SKM-1 treated with dmso at 0.1 percent for 144 hours (cell line): ENCODE measurements around the gene DYNC2LI1.

Source experiments
- DNase-seq: peaks from one replicate; lab custom pipeline; 2025; ENCODE audit not compliant: unreplicated experiment; lab: John Stamatoyannopoulos, UW

The DYNC2LI1 gene

DNA sequence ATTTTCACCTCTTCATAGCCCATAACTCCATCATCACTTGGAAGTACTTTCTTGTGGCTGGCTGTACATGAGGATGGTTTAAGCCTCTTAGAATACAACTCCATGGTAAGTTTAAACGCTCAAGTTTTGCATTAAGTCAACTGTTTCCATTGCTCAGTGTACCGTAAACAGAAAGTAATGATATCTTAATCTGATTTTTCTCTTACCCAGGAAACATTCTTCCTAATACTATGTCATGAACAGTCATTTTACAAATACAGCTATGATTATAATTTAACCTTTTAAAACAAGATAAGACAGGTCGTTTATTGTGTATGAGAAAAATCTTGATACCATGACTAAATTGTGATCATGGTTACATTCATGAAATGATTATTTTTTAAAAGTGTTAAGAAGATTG, 11.6 kb upstream of the DYNC2LI1 start:
- DNase-seq, result no peak

DNA sequence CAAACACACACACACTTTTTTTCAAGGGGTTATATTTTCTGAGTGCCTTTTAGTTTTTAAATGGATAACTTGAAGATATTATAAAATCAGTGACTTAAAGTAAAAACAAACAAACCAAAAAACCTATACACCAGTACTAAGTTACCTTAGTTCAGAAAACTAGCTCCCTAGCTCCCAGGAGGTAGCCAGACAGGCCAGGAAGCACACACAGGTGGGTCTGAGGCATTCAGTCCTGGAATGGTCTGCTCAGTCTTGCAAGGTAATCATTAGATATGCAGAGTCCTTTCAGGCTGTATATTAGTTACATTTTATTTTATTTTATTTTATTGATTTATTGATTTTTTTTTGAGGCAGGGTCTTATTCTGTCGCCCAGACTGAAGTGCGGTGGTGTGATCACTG, 10.7 kb upstream of the DYNC2LI1 start:
- no peak for DNase-seq

DNA sequence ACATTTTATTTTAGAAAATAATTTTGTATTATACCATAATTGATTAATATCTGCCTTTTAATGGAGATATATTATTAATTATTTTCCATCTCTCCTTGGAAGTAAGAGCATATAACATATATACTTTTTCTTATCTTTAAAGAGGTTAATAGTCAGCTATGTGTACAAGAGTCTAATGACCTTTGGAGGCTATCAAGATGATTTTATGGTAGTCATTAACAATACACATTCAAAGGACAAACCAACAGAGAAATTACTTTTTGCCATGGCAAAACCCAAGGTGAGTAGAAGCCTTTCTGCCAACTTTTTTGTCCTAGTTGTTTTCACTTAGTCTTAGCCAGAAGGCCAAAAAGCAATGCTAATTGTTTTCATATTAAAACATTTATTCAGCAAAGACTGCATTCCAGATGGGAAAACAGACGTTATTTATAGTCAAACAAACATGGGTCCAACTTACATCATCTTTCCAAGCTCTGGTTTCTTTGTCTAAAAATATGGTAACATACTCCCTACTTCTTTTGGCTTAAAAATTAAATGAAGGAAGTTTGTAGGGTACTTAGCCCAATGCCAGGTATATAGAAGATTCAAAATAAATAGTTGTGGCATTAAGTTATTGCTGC, 9.6 kb upstream of the DYNC2LI1 start:
- DNase-seq, result no peak

DNA sequence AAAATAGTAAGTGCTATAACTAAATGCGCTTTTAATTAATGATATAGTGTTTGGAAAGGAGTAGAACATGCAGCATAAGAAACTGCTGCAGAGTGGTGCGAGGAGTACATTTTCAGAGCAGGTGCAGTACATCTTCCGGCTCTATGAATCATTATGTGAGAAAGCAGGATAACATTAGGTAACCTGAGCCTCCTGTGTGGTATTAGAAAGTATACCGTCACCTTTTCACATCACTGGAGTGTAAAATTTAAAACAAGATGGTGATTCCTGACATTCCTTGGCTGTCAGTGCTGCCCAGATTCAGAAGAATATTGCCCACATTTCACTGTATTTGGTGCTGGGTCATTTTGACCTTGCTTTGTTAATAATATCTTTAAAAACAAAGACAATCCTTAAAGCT, 7.8 kb upstream of the DYNC2LI1 start:
- no peak for DNase-seq

DNA sequence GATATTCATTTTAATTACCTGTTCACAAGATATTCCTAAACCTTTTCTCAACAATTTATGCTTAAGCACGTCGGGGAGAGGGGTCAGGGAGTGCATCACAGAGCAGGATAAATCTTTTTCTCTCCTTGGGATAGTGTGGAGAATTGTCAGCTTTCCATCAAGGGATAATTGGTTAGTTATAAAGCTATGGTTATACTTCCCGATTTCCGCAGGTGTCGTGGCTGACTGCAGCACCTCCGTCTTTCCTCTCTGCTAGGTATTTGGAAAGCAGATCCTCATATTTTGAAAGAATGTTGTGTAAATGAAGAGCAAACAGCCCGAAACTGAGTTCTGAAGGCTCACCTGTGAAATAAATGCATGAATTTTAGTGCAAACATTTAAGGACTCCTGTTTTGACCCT, 778 bp downstream of the DYNC2LI1 start:
- no peak for DNase-seq

DNA sequence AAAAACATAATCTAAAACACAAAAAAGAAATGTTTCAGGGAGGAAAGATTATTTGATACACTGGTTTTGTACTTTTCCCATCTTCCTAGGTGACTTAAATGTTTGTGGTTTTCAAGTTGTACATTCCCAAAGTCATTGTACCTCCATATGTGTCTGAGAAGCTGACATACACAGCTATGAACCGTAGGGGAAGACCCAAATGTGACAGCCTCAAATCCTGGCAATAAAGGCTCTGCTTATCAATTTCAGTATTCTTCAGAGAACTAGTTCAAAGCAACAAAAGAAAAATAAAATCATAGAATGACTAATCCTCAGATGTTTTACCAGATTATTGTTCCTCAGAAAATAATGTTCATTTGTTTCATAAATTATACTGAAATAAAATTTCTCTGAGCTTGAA, 2.5 kb downstream of the DYNC2LI1 start:
- no peak for DNase-seq

DNA sequence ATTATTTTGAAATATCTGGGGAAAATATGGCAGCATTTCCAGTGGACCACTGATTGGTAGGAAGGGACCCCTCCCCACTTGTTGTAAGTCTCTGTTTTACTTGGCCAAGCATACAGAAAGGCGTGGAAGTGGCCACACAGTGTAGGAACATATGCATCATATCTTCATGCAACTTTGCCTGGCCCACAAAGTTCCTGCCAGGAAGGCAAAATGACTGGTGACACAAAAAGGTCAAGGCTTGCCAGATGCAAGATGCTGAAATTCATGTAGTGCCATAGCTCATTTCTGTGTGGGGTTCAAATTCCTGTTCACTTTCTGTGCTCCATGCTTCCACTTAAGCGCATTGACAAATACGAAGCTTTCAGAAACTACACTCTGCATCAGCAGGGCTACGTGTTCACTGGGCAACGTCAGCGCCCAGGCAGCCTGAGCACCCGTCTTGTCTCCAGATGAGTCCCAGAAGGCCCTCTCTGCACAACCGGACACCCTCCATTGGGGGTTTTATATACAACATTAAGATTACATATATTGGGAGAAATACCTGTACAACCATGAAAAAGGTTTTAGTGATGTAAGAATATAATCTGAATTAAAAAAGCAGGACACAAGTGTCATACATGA, 3.6 kb downstream of the DYNC2LI1 start:
- DNase-seq, result no peak

DNA sequence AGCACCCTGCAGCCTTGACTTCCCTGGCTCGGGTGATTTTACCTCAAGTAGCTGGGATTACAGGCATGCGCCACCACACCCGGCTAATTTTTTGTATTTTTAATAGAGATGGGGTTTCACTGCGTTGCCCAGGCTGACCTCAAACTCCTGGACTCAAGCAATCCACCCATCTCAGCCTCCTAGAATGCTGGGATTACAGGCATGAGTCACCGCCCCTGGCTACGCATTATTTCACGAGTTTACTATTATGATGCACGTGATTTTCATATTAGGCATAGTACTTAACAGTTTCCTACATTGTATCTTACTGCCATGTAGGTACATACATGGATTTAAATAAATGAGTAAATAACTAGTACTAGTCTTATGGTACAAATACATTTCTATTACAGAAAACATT, 4.4 kb downstream of the DYNC2LI1 start:
- DNase-seq, result no peak

DNA sequence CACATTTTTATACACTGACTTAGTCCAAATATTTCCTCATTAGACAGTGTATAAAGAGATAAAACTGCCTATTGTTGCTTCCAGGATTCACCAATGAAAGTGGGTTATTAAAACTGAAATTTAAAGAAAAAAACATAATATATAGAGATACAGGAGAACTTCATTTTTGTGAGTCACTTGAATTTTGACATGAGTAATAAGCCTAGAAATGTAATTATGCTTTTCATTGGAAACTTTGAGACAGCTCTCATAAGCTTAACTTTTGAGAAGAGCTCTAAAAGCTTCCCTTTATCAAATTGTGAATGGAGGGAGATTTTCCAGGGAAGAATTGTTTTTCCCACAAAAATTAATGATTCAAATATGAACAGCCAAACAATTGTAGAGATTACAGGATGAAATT, 14.1 kb downstream of the DYNC2LI1 start:
- DNase-seq, result no peak

DNA sequence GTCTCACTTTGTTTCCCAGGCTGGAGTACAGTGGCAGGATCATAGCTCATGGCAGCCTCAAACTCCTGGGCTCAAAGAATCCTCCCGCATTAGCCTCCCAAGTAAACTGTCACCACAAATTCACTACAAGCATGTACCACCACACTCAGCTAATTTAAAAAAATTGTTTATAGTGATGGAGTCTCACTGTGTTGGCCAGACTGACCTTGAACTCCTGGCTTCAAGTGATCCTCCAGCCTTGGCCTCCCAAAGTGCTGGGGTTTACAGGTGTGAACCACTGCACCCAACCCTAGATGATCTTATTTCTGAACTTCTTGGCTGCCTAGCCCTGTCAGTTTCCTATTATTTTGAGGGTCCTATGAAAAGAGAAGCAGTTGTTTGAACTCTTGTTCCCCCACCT, 14.8 kb downstream of the DYNC2LI1 start:
- DNase-seq, result no peak

DNA sequence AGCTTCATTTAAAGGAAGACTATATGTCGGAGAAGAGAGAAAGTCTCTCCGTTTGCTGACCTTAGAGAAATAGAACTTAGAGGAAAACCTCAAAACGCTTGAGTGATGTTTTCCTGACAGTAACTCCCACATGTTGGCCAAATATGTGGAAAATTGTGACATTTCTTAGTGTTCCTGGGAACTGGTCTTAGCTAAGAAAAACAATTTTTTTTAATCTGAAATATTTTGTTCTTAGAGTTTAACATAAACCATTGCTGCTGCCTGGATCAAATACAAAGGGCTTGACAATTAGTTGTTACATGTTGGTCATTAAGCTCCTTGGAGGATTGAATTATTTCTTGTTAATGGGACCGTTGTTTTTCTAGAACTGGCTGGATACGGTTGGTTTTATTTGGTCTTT, 16.3 kb downstream of the DYNC2LI1 start:
- no peak for DNase-seq

DNA sequence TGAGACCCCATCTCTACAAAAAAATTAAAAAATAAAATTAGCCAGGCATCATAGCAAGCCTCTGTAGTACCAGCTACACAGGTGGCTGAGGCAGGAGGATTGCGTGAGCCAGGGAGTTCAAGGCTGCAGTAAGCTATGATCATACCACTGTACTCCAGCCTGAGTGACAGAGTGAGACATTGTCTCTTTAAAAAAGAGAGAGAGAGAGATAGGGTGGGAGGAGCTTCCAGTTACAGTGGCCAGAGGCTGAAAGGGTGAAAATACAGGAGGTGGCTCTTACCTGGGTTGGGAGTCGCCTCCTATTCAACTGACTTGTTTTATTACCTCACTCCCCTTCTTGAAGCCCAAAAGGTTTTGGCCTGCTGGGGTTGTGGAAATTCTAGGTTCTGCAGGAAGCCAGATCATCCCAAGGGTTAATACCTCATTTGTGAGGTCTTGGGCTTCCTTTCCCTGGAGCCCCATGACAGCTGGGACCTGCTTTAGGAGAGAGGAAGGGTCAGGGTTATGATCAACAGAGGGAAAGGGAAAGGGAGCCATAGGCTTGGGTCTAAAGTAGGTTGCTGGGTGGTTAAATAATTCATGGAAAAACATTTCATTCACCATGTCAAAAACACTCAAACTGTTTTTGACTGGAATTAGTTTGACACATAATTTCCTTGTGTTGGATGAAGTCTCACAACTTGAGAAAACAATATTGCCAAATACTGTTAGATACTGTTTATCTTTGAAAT, 17.4 kb downstream of the DYNC2LI1 start:
- no peak for DNase-seq

DNA sequence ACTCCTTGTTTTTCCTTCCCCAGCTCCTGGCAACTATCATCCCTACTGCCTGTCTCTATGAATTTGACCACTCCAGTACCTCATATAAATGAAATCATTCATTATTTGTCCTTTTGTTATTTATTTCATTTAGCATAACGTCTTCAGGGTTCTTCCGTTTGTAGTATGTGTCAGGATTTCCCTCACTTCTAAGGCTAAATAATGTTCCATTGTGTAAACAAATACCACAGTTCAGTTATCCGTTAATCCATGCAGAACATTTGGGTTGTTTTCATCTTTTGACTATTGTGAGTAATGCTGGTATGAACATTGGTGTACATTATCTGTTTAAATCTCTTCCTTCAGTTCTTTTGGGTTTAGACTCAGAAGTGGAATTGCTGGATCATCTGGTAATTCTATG, 18.8 kb downstream of the DYNC2LI1 start:
- DNase-seq, result no peak

DNA sequence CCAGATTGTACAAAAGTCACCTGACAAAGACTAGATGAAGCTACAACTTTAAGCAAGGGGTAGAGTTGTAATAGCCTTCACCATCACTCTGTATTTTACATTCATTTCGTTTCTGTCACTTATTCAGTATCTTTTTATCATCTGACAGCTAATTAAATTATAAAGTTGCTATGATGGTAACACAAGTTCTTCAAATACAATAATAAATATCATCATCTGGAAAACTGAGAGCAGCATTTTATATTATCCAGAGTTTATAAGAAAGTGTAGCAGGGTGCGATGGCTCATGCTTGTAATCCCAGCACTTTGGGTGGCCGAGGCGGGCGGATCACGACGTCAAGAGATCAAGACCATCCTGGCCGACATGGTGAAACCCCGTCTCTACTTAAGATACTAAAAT, 21.1 kb downstream of the DYNC2LI1 start:
- no peak for DNase-seq

DNA sequence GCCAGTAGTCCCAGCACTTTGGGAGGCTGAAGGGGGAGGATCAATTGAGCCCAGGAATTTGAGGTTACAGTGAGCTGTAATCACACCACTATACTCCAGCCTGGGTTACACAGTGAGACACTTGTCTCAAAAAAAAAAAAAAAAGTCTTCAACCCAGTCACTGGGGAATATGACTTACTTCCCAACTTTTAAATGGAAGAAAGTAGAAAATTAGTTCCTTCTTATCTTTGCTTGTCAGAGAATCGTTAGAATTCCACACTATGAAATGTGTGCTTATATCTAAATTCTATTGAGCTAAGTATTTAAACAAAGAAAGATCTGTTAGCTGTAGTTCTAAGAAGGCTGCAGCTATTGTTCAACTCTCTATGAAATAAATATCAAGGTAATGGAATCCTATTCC, 22.4 kb downstream of the DYNC2LI1 start:
- no peak for DNase-seq

DNA sequence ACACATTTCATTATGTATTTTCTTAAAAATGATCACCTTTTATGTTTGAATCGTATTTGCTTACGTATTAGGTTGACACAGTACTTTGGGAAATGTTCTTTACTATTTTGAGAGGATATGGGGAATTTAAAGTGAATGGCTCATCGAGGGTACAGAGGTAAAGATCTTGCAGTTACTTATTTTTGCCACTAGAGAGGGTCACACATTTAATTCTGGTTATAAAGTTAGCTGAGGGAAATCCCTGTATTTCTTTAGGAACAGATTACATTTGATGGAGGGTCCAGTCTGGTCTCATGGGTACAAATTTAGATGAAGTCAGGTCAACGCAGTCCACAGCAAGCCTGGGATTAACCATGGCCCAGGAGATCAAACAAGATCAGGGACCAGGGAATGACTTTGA, 24.5 kb downstream of the DYNC2LI1 start:
- peak; percentile 27 for DNase-seq

DNA sequence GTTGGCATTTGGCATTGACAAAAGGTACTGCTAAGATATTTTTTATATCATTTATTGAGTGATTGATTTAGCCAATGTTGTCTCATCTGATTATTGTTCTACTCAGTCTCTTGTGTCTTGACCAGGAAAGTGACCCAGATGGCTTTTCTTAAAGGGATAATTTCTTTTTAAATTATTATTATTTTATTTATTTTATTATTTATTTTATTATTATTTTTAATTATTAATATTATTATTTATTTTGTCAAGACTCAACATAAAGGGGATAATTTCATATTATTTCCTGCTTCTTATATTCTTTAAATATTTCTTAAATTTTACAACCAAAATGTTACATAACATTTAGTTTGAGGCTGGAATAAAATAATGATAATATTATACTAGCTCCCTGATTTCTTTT, 27.1 kb downstream of the DYNC2LI1 start:
- no peak for DNase-seq

DNA sequence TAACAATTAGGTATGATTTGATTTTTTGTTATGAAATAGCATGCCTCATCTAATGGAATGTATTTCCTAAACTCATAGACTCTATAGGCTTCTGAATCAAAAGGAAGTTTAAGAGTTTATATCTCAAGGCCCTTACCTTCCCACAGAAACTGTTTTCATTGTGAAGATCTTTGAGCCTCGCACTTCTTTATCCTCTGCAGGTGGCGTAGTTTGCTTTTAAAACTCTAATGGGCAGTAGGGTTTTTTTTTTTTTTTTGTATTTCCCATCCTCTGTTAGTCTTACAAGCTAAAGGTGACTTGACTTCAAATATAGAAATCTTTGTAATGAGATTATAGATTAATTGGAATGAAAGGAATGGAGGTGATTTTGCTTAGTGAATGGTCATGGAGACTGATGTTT, 28.3 kb downstream of the DYNC2LI1 start:
- DNase-seq, result no peak

DNA sequence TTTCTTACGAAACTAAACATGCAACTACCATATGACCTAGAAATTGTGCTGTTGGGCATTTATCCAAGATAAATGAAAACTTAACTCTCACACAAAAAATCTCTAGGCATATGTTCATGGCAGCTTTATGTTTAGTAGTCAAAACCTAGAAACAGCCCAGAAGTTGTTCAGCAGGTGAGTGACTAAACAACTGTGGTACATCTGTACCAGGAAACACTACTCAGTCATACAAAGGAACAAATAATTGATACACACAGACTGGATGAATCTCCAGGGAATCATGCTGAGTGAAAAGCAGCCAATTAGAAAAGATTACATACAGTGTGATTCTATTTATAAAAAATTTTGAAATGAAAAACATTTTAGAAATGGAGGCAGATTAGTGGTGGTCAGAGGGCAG, 29.3 kb downstream of the DYNC2LI1 start:
- DNase-seq, result no peak

DNA sequence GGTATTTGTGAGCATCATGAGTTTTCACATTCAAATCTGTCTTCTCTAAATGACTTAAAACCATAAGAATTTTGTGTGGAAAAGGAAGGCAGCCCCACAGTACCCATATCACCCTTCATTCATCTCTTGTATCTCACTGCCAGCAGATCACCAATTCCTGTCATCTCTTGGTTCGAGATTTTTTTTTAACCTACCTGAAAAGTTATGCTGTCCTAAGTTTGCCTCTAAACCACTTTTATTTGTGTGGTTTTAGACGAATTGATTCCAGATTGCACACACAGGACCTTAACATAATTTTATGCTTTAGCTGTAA, 32.8 kb downstream of the DYNC2LI1 start:
- no peak for DNase-seq

DNA sequence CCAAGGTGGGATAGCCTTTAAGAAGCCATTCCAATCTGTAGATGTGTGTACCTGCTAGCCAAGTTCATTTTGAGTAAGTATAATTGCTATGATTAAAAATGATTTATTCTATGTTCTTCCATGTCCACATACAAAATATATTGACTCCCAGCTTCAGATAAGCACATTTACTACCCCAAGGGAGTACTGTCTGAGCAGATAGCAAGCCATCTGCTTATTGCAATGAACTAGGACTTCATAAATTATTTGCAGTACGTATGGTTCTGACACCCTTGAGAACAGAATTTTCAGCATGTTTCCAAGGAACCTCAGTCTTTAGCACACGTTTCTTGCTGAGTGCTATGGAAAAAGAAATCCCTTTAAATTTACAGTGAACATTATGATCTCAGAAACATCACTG, 36.6 kb downstream of the DYNC2LI1 start:
- DNase-seq, result no peak

DNA sequence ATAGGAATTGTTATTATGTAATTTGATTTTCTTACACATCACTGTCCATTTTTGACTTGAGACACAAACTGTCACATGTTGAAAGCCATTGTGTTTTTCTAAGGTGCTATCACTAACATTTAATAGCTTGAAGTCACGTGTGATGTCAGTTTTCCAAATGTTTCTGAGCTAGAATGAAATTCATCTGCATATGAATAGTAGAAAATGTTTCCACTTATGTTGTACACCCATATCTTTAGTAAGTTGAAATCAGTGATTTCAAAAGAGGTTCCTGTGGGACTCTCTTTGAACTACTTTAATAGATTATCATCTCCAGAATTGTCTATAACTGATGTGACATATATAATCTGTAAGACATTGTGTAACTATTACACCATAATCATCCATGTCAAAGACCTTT, 37.0 kb downstream of the DYNC2LI1 start:
- DNase-seq, result no peak

DNA sequence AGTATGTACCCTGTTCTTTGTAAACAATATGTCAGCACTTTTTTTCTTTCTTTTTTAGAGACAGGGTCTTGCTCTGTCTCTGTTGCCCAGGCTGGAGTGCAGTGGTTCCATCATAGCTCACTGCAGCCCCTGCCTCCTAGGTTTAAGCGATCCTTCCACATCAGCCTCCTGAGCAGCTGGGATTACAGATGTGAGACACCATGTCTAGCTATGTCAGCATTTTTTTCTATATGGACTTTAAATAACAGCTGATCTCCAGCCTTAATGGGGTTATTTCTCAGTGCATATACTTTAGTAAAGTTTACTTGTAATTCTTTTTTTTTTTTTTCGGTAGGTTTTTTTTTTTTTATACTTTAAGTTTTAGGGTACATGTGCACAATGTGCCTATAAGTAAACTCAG, 38.2 kb downstream of the DYNC2LI1 start:
- no peak for DNase-seq
